ENCODE measurements around the gene SLC26A5.

SLC26A5 gene

DNA sequence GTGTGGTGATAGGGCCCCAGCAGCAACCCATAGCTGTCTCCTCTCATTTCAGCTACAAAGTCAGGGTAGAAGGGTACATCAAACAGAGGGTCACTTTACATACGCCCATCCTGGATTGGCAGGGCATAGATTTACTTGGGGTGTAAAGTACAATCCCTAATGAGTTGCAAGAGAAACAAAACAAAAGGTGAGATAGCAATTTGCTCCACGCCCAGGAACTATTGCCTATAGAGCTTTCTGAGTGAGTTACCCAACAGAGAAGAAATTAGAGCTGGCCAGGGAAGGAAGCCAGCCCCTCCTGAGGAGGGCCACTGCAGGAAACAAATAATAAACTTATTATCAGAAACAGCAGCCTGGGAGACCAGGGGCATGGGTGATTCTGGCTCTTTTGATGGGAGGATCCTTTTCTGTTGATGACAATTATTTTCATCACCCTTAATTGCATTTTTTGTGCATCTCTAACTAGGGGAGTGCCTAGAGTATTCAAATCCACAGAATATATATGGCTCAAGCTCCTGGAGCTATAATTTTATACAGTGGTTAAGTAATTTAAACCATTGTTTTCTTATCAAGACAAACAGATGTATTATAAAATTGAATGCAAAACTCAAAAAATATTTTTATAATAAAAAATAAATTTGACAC lies 47.4 kb downstream of the SLC26A5 start:
- DNase-seq = no peak

DNA sequence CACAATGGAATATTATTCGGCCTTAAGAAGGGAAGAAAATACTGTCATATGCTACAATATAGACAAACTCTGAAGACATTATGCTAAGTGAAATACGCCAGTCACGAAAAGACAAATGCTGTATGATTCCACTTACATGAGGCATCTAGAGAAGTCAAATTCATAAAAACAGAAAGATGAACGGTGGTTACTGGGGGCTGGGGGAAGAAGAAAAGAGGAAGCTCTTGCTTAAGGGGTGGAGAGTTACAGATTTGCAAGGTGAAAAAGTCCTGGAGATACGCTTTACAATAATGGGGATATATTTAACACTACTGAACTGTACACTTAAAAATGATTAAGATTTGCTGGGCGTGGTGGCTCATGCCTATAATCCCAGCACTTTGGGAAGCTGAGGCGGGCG lies 49.5 kb downstream of the SLC26A5 start:
- no peak for DNase-seq

DNA sequence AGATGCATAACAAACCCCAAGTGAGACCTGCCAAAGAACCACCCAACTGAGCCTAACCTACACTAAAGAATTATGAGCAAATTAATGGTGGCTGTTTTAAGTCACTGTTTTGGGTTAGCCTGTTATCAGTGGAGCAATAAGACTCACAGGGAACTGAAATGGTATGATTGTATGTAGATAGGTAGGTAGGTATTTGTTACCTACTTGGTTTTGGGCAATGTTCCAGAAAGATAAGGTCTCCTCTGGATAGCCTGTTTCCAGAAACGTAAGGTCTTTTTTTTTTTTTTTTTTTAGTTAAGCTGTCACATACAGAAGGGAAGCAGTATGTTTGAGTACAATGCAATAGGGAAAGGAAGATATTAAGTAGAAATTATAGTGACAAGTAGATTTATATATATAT lies 50.9 kb downstream of the SLC26A5 start:
- no peak for DNase-seq

DNA sequence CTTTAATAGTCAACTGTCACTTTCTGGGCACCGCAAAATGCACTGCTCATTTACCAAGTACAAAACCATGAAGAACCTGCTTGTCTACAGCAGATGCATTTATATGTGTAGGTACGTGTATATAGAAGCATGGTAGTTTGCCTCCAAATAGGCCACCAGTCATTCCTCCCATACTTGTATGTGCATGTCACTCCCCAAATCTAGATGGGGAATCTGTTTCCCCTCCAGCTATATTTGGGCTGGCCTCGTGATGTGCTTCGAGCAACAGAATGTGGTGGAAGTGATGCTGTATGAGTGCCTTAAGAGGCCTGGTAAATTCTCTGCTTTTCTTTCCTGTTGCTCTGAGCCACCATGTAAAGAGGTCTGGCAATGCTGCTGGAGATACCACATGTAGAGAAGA lies 51.4 kb downstream of the SLC26A5 start:
- no peak for DNase-seq

DNA sequence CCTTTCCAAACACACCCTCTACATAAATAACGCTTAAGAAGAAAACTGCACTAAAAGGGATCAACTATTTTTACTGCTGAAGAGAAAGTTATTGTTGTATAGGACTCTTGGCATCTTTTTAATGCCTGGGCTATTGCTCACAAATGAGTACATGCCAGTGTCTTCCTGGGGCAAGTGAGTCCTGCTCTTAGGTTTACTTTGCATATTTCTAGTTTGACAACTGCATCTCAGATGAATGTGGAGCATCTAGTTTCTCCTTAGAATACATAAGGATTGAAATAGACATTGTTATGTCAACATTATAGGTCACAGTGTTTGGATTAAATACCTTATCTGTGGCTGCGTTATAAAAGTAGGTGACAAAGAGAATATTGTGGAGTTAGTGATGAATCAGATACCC lies 54.0 kb downstream of the SLC26A5 start:
- DNase-seq = no peak

DNA sequence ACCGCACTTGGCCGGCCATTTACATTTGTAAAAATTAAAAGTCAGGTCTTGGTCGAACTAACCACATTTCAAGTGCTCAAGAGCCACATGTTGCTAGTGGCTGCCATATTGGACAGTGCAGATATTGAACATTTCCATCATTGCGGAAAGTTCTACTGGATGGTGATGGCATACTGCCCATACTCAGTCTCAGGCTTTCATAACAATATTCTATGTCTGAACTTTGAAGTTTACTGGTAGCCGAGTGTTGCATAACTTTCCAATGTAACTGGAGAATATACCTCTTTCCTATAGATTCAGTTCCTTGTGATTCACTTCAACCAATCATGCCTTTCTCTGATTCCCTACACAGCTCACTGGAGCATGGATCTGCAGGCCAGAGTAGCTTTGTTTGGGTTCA lies 54.9 kb downstream of the SLC26A5 start:
- no peak for DNase-seq

DNA sequence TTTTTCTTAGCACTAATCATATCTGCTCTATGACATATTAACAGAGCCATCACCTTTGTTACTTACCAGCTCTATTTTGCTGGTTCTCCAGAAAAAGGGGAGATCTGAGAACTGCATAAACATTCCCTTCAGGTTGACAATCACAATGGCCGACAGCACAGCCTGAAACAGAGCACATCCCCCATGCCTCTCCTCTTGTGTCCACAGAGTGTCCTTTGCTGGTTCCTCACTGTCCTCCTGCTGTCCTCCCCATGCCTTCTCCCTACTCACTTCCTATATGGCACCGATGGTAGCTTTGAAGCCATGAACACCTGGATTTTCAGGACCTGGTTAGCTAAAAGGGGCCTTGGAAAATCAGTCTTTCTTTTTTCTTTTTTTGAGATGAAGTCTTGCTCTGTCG lies 56.7 kb downstream of the SLC26A5 start:
- no peak for DNase-seq

DNA sequence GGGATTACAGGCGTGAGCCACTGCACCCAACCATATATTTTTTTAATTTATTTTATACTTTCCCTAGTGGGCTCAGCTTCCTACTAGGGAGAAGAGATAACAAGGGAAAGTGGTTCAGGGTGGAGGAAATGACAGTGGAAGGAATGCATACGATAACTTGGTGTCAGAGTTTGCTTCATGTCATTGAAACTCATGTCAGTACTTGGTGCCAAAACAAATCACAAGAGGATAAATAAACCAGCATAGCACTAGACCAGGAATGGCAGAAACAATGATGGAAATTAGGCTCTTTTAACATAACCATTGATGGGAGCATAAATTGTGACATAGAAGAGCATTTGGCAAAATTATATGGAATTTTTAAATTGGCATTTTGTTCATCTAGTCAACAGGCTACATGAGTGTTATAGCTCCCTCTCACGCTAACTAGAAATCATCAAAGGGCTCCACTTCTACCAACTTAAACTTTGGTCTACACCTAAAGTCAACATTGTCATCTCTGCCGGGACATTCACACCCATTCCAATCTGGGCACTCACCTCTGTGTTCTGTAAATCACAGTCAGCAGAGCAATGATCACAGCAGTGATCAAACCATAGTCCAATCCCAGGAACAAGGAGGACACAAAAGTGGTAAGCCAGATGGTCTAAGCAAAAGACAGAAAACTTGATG lies 57.4 kb downstream of the SLC26A5 start:
- DNase-seq = no peak

DNA sequence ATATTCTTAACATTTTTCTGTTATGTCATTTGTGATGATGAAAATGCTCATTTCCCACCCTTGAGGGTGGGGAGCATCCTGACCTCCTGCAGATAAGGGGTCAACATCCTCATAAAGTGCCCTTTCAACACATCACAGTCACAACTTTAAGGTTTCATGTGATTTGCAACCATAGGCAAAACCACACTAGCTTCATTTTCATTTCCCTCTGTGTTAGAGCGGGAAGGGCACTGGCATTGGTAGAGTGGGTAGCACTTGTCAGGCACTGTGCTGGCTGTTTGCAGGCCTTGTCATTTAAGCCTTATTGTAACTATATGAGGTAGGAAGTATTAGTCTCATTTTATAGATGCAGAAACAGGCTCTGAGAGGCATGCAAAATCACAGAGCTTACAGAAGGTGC lies 58.8 kb downstream of the SLC26A5 start:
- DNase-seq = no peak

DNA sequence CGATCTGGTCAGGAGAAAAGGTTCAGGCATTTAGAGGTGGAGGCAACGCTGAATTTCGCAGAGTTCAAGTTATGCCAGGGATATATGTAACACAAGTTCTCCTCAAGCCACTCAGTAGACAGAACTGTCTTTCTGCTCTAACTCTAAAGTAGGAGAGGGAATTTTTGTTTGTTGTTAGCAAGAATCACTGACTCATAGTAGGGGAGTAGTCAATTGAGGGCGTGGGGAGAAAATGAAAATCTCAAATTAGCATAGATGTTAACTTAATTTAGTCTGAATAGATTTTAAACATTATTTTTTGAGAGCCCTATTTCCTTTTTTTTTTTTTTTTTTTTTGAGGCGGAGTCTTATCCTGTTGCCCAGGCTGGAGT lies 64.0 kb downstream of the SLC26A5 start:
- no peak for DNase-seq

DNA sequence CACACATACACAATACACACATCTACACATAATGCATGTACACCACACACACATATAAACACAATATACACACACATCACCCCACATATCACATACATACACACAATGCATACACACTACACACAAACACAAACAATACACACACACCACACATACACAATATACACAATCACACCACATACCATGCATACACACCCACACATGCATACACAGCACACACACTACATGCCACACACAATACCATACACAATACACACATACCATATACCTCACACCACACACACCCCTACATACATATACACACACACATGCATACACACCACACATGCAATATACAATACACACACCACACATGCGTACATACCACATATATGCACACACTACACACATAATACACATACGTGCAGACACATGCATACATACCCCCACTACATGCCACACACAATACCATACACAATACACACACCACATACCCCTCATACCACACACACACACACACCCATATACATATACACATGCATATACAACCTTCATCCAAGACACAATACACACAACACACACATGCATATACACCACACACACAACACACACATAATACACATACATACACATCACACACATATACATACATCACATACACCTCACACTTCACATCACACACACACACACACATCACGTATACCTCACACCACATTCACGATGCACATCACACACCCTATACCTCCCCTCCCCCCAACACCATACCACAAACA lies 64.6 kb downstream of the SLC26A5 start:
- DNase-seq = no peak

DNA sequence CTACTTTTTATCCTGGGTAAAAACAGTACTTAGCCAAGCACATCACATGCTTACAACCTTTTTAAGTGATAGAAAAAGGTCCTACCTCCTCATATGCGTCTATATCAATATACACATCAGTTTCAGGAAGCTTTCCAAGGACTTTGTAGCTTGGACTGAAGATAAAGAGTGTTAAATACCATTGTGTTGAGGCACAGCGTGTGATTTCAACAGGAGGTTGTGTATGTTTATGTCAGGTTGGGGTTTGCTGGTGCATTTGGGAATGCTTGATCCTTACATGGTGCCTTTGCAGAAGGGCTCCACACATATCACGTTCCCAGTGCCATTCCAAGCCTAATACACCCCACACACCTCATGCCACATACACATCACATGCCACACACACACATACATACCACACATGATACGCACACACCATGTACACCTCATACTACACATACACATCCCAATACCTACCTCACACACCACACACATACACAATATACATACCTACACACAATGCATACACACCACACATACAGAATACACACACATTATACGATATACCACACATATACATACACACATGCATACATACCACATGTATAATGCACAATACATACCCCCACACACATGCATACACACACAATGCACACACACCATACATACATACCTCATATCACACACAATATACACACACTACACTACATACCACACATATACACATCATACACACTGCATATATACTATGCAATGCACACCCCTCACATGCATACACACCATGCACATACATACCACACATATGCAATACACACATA lies 65.4 kb downstream of the SLC26A5 start:
- DNase-seq = no peak

DNA sequence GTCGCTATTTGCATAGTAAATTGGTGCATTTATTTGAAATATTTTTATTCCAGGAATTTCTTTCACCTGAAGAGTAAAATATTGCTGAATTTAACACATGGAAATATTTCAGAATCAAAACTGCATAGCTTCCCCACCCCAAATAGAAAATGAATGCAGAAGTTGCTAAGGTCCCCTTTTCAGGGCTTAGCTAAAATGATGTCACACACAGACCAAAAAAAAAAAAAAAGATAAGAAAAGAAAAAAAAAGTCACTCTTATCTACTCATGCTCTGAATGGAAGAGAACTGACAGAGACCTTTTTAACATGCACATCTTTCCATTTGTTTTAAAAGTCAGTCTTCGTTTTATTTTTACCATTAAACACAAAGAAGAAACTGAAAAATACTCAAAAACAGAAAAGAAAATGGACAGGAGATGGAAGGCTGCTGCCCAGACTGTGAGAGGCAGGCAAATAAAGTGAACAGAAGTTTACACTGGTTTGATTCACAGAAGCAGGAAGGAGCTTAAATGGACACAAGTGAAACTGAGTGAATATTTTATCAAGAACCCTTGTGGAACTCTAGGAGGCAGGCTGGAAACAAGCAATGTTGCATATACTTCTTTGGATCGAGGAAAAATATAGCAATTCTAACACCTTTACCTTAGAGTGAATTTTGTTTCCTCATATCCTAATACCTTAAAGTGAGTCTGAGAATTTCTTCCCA lies 66.6 kb downstream of the SLC26A5 start:
- no peak for DNase-seq

DNA sequence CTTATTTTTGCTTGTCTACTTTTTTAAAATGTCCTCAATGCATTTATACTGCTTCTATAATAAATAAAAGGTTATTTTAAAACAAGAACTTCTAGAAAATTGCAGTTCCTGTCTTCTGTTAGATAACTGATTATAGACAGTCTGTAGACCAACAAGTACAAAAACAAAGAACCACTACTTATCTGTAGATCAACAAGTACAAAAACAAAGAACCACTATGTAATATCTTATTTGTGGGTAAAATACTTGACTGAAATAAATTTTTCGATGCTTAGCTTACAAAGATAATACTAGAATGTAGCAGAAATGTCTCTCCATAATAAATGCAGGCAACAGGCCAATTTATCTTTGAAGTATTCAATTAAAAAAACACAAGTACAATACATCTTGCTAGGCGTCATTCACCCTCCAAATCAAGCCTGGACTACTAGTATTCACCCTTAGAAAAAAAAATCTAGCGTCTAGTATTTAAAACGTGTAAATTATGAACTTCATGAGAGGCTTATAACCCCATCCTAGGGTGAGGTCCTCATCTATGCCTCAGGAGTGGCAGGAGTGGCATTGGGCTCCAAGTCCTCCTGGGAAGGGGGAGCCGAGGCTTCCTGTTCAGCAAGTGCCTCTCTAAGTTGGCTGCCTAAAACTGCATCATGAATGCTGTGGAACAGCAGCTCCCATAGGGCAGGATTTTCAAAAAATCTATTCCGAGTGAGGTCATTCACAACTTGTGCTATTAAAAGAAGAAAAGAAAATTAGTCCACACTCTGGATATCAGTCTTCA lies 72.0 kb downstream of the SLC26A5 start:
- no peak for DNase-seq

DNA sequence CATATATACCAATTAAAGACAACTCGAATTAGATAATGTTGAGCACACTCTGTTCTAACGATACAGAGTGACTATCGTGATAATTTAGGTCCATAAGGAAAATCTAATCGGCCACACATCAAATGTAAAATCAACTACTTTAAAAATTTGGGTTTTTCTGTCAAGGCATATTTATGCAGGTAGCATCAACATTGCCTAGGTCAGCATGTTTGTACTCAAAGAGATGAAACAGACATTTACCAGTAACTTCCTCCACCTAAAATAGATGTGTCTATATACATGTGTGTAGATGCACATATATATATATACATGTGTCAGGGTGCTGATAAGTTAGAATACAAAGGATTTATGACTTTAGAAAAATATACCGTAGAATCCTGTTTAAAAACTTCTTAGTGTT lies 76.6 kb downstream of the SLC26A5 start:
- no peak for DNase-seq

DNA sequence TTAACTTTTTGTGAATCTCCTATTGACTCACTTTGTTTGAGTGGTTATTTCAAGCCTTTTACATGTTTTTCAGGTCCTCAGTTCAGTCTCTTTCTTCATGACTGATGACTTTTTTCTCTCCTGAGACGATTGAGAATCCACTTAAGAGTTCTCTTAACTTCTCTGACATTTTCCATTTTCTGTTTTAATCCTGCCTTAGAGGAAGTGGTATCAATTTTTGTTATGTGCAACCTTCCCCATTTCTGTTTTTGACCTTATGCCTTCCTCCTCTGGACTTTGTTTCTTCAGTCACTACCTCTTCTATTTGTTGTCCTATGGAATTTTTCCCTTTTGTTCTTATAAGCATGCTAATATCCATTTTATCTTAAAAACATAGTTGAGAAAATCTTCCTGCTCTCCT lies 96.2 kb downstream of the SLC26A5 start:
- DNase-seq = no peak

DNA sequence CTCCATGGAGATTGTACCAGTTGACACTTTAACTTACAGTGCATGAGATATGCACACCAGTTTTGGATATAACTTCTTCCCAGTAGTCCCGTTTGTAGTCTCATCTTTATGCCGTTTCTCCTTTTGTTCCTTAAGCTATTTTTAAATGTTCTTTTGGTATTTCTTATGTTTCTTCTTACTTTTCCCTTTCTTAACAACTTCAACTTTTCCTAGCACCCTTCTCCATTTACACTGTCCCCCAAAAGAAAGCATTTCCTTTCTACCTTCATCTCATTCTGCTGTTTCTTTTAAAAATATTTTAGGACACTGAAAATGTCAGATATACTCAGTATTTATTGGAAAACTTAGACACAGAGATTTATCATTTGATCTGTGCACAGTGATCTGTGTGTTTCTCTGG lies 97.0 kb downstream of the SLC26A5 start:
- DNase-seq = no peak

DNA sequence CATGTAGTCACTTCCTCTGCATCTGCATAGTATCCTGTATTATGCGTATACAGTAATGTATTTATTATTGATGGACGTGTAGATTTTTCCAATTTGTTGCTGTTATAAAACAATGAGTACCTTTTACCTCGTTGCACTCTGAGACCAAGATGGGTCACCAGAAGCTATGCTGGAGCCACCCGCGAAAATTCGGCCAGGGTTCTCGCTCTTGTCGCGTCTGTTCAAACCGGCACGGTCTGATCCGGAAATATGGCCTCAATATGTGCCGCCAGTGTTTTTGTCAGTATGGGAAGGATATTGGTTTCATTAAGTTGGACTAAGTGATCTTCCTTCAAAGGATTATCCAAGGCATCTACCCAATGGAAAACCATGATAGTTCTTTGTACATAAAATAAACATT lies 97.6 kb downstream of the SLC26A5 start:
- DNase-seq = peak; percentile 12

DNA sequence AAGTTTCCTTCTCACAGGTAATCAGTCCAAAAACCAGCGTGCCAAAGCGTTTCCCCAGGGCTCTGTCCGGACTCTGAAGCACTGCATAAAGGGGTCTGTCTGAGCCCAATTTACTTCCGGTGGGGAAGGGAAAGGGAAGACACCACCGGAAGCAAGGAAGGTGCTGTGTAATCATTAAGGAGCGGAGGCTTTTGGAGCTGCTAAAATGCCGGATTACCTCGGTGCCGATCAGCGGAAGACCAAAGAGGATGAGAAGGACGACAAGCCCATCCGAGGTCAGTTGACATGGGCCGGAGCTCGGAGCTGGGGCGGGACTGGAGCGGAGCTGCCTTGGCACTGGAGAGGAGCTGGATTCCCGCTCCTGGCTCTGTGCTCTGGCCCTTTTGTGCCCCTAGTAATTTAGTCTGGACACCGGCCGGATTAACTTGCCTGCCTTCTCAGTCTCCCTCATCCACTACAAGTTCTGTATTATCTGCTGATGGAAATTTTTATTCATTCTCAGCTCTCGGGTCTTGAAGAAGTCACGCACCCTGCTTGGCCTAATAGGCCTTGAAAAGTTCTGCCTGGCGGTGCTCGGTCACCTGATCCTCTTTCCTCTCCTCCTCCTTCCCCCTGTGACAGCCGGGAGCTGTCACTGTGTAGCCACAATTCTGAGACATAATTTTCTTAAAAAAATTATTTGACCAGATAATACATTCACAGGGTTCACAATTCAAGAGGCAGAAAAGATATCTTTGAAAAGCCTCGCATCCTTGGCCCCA lies 98.3 kb downstream of the SLC26A5 start, which contains the start of gene PSMC2:
Gene PSMC2 (plus strand): TSS at position 137 of the 761 bp plus-strand sequence. CDS start 69 bp downstream, at position 206.
- peak; percentile 96 for DNase-seq

DNA sequence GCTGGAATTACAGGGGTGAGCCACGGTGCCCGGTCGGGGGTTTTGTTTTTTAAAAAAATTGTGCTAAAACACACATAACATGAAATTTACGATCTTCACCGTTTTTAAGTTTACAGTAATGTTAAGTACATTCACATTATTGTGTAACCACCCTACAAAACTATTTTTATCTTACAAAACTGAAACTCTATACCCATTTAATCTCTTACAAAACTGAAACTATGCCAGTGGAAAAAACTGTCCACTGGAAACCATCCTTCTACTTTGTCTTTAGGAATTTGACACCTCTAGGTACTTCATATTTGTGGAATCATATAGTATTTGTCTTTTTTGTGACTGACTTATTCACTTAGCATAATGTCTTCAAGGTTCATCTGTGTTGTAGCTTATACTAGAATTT lies 99.6 kb downstream of the SLC26A5 start:
- DNase-seq = no peak
